Measurements from ENCODE around the gene KIAA1671.

DNA sequence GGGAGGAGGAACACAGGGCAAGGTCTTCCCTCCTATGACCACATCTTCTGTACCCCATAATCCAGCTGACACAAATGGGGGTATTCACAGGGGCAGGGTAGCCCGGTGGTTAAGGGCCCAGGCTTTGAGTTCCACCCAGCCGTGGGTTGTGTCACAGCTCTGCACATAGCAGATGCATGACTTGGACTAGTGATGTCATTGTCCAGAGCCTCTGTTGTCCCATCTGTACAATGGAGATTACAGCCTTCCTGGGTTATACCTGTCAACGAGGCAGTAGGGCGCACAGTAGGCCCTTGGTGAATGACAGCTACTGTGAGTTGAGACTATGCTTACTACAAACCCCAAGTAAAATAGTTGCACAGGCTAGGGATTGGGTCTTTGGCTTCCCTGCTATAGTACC lies 147.9 kb downstream of the KIAA1671 start:
- TF ChIP-seq, protein P1, sequence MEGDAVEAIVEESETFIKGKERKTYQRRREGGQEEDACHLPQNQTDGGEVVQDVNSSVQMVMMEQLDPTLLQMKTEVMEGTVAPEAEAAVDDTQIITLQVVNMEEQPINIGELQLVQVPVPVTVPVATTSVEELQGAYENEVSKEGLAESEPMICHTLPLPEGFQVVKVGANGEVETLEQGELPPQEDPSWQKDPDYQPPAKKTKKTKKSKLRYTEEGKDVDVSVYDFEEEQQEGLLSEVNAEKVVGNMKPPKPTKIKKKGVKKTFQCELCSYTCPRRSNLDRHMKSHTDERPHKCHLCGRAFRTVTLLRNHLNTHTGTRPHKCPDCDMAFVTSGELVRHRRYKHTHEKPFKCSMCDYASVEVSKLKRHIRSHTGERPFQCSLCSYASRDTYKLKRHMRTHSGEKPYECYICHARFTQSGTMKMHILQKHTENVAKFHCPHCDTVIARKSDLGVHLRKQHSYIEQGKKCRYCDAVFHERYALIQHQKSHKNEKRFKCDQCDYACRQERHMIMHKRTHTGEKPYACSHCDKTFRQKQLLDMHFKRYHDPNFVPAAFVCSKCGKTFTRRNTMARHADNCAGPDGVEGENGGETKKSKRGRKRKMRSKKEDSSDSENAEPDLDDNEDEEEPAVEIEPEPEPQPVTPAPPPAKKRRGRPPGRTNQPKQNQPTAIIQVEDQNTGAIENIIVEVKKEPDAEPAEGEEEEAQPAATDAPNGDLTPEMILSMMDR (conservative IDR thresholded peaks at IDR 0.05; ENCODE audit: low read depth, low read length), result no peak
- no peak for TF ChIP-seq EZH2phosphoT487 (IDR thresholded peaks at IDR 0.05; ENCODE audit: borderline replicate concordance, low read length)
